Measurements from ENCODE around the gene LATS2.

GRCh38 chr13:21014502-21015170 is 46.8 kb downstream of the LATS2 start:
- TF ChIP-seq EZH2 (IDR thresholded peaks at IDR 0.05; ENCODE audit: borderline replicate concordance, low read depth, low read length, severe bottlenecking), result no peak
- no peak for TF ChIP-seq CTCF (IDR thresholded peaks at IDR 0.05; ENCODE audit: borderline replicate concordance, extremely low read depth, low read length, poor library complexity, severe bottlenecking)

All from DND-41 (cell line).